Effector CD4-positive, alpha-beta T cell (primary cell): ENCODE results near the gene ZG16B.

Experiments used
- DNase-seq: peaks from one replicate; pipeline ENCODE4 v3.0.0-alpha.2; 2020

The ZG16B gene

DNA sequence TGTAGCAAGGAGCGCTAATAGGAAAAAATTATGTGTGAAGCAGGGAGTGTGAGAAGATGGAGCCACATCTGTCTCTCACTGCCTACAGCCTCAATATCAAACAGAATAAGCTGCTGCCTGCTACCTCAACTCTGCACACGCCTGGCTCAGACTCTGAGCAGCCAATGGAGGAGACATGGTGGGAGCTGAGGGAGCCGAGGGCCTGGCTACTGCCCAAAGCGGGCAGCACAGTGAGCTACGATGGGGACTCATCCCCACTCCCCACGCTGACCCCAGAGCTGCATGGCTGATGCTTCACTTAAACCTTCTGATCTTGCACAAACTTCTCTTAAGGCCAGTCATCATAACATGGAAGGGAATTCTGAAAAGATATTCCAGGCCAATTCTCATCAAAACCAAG, 41.8 kb downstream of the ZG16B start:
- DNase-seq = no peak

DNA sequence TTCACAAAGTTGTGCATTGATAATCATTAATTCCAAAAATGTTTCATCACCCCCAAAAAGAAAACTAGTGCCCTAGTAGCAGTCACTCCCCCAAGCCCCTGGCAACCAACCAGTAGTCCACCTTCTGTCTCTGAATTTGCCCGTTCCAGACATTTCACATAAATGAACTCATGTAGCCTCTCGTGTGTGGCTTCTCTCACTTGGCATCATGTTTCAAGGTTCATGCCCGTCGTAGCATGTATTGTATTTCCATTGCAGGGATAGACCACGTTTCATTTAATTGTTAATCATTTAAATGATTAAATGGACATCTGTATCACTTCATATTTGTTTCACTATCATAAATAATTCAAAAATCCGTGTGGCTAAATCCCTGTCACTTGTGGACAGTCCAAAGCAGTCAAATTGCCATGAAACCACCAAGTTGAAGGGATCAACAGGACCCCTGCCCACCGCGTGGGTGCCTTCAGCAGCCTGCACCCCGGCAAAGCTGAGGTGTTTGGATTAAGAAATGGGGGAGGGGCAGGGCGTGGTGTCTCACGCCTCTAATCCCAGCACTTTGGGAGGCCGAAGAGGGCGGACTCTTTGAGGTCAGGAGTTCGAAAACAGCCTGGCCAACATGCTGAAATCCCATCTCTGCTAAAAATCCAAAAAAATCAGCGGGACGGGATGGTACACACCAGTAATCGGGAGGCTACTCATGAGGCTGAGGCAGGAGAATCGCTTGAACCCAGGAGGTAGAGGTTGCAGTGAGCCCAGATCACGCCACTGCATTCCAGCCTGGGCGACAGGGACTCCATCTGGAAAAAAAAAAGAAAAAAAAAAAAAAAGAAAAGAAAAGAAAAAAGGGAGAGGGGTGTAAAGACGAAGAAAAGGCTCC, 44.2 kb downstream of the ZG16B start:
- DNase-seq = no peak

DNA sequence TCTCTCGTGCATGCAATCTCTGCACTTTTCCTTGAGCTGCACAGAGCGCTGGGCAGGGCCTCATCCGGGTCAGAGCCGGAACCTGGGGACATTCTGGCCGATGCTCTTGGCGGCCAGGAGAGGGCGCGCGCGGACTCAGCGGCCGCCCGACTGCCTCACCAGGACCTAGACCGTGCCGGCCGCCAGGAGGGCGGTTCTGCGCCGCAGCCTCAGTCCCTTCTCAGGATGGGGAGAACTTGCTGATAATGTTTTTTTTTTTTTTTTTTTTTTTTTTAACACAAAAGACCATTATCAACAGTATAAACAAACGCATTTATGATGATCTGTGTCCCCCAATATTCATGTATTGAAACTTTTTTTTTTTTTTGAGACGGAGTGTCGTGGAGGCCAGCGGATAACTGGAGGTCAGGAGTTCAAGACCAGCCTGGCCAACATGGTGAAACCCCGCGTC, 44.8 kb downstream of the ZG16B start:
- peak; percentile 48 for DNase-seq

DNA sequence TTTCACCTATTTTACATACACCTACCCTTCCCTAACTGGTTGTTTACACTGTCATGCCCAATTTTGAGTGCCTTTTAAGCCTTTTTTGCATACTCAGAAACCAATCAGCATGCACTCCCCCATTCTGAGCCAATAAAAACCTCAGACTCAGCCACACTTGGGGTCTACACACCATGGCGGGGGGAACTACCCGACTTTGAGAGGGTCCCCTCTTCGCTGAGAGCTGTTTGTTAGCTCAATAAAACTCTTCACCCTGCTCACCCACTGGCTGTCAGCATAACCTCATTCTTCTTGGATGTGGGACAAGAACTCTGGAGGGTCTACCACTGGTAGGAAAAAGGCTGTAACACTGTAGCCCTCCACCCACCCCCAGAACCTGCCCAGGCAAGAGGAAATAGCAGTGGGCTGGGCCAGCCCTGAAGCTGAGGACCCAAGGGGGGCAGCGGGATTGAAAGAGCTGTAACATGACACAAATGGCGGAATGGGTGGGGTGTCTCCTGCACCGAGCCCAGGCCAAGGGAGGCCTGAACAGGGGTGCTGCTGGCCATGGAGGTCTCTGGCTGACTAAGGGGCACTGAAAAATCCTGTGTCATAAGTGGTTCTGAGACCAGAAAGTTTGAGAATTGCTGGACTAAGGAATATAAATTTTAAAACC, 49.9 kb downstream of the ZG16B start:
- DNase-seq = no peak
